Endothelial cell of umbilical vein (primary cell): Measurements from ENCODE around the gene ENTPD3.

Source experiments
- CTCF ChIP-seq, 2 donors: IDR thresholded peaks; 1 replicate in 1 of 2; 2 replicates in 1 of 2; pipeline ENCODE4 v1.5.1; 2011; ENCODE audit warnings: low read length in 2 of 2, mild to moderate bottlenecking in 2 of 2, moderate library complexity in 2 of 2, control low read depth in 1 of 2, inconsistent platforms in 1 of 2, low read depth in 1 of 2; ENCODE audit not compliant: insufficient read depth in 1 of 2; ENCODE audit errors: extremely low read depth in 1 of 2
- EZH2 ChIP-seq: IDR thresholded peaks from 2 replicates; pipeline ENCODE4 v1.6.1; 2012; ENCODE audit warnings: borderline replicate concordance, low read depth, mild to moderate bottlenecking, moderate library complexity, low read length, inconsistent platforms; ENCODE audit not compliant: severe bottlenecking
- FOS ChIP-seq: IDR thresholded peaks from 2 replicates; pipeline ENCODE4 v1.6.1; 2011; ENCODE audit warnings: mild to moderate bottlenecking, low read length, moderate library complexity, borderline replicate concordance; ENCODE audit not compliant: insufficient read depth
- GATA2 ChIP-seq: IDR thresholded peaks from 2 replicates; pipeline ENCODE4 v1.7.0; 2011; ENCODE audit warnings: low read depth, mild to moderate bottlenecking, moderate library complexity, mixed read lengths, low read length; ENCODE audit not compliant: insufficient read length, insufficient read depth
- JUN ChIP-seq: IDR thresholded peaks from 2 replicates; pipeline ENCODE4 v1.6.1; 2011; ENCODE audit warnings: borderline replicate concordance, low read depth; ENCODE audit not compliant: insufficient read length, insufficient read depth
- MAX ChIP-seq: IDR thresholded peaks from 2 replicates; pipeline ENCODE4 v1.6.1; 2011; ENCODE audit not compliant: insufficient read depth, insufficient read length
- MYC ChIP-seq: IDR thresholded peaks from one replicate; pipeline ENCODE4 v1.6.1; 2011; ENCODE audit warnings: mild to moderate bottlenecking, low read depth, low read length
- POLR2A ChIP-seq: IDR thresholded peaks from 2 replicates; pipeline ENCODE4 v1.6.1; 2012; ENCODE audit warnings: low read depth, mild to moderate bottlenecking, control low read depth, low read length
- POLR2AphosphoS5 ChIP-seq: IDR thresholded peaks from 2 replicates; pipeline ENCODE4 v1.6.1; 2012; ENCODE audit warnings: low read depth, mild to moderate bottlenecking, control low read depth, low read length, moderate library complexity; ENCODE audit not compliant: insufficient read depth

DNA sequence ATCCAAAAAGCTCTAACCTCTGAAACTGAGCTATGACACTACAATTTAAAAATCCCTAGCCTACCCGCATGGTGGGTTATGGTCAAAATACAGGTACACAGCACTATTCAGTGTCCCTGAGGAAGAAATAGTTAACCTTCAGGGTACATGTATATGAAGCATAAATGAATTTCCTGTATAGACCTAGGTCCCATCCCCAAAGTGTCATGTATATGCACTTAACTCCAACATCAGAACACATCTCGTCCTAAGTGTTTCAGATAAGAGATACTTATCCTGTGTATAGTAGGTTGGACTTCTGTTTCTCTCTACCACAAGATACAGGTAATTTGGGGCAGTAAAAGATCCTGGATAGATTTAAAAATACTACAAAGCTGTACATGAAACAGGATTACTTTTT, 76.6 kb downstream of the ENTPD3 start:
- no peak for TF ChIP-seq CTCF (IDR thresholded peaks at IDR 0.05; ENCODE audit: extremely low read depth in 1 of 2, insufficient read depth in 1 of 2, low read depth in 1 of 2, low read length in 2 of 2)
- no peak for TF ChIP-seq POLR2A
- no peak for TF ChIP-seq POLR2AphosphoS5
- TF ChIP-seq EZH2, result no peak
- TF ChIP-seq GATA2, result no peak
- no peak for TF ChIP-seq FOS
- TF ChIP-seq JUN, result no peak
- TF ChIP-seq MYC, result no peak
- TF ChIP-seq MAX, result no peak
